ENCODE data around the gene KRCC1. TPM values are rescaled to one million over a fixed set of nuclear protein-coding genes. Genes with fewer than 3 reads are reported as not detected.

KRCC1 gene
- total and polyA plus RNA-seq, 11 donors: 18.7 to 25.1 (median 21.1) TPM

DNA sequence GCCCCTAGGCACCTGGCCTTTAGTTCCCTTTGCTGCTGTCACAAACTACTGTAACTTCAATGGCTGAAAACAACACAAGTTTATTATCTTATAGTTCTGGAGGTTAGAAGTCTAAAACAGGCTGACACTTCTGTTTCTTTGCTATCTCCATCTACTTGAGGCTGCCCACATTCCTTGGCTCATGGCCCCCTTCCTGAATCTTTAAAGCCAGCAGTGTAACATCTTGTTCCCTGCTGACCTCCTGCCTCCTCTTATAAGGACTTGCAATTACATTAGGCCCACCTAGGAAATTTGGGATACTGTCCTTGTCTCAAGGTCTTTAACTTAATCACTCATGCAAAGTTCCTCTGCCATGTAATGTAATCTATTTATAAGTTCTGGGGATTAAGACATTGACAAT, 18.6 kb upstream of the KRCC1 start:
- ATAC-seq (peak in 2 of 4 donors; percentile 49 to 54), DNase-seq (peak in 1 of 5 donors; percentile 43)
- Histone ChIP-seq H3K4me3 (no peak overlapping the region), H3K9me3 (peaks cover 0 to 7% (median 0%) of the 10 kb centered on the region in 12 donors), H3K27ac (peak overlapping the region in 10 of 12 donors; percentile 21 to 81 (median 54)), H3K4me1 (peaks cover 0 to 39% (median 6%) of the 10 kb centered on the region in 12 donors), H3K36me3 (no peaks in the 10 kb centered on the region), H3K27me3 (no peaks in the 10 kb centered on the region)
- TF ChIP-seq POLR2A (IDR thresholded peaks at IDR 0.05): no peak
- TF ChIP-seq, protein P1, sequence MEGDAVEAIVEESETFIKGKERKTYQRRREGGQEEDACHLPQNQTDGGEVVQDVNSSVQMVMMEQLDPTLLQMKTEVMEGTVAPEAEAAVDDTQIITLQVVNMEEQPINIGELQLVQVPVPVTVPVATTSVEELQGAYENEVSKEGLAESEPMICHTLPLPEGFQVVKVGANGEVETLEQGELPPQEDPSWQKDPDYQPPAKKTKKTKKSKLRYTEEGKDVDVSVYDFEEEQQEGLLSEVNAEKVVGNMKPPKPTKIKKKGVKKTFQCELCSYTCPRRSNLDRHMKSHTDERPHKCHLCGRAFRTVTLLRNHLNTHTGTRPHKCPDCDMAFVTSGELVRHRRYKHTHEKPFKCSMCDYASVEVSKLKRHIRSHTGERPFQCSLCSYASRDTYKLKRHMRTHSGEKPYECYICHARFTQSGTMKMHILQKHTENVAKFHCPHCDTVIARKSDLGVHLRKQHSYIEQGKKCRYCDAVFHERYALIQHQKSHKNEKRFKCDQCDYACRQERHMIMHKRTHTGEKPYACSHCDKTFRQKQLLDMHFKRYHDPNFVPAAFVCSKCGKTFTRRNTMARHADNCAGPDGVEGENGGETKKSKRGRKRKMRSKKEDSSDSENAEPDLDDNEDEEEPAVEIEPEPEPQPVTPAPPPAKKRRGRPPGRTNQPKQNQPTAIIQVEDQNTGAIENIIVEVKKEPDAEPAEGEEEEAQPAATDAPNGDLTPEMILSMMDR (IDR thresholded peaks at IDR 0.05): no peak
- intact Hi-C loops (cut with DNase I): no loop called here

GRCh38 chr2:88071365-88071764, 15.8 kb upstream of the KRCC1 start:
- peak overlapping the region in 8 of 12 donors; percentile 10 to 95 (median 52) for H3K27ac ChIP-seq
- no peaks in the 10 kb centered on the region for H3K36me3 ChIP-seq
- peaks cover 0 to 19% (median 0%) of the 10 kb centered on the region in 12 donors for H3K4me1 ChIP-seq
- 47 to 65% (median 55%) methylated on average over 2 of the region's 2 CpGs for WGBS, 4 donors
- no peaks in the 10 kb centered on the region for H3K27me3 ChIP-seq
- ATAC-seq (no peak), DNase-seq (no peak)
- TF ChIP-seq POLR2A (IDR thresholded peaks at IDR 0.05): no peak
- TF ChIP-seq, protein P1 (IDR thresholded peaks at IDR 0.05): no peak
- H3K9me3 ChIP-seq: peaks cover 0 to 7% (median 0%) of the 10 kb centered on the region in 12 donors
- intact Hi-C loops (cut with DNase I): no loop called here
- H3K4me3 ChIP-seq: peak overlapping the region in 11 of 12 donors; percentile 4 to 66 (median 55)

DNA sequence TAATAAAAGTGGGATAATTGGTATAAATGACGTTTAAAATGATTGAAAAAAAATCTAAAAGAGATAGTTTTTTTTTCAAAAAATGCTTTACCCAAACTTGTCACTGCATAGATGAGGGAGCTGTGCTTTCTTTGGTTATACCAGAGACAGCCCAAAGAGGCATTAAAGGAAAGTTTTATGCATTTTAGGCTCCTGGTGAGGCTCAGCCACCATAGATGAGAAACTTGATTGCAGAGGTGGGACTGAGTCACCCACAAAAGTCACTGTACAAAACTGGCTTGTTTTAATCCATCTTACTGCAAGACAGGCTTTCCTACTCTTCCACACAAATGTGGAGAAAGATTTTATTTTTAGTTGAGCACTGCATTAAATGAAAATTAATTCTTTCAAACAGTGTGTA, 14.5 kb upstream of the KRCC1 start:
- Histone ChIP-seq H3K4me1 (peaks cover 0 to 20% (median 0%) of the 10 kb centered on the region in 12 donors), H3K9me3 (peaks cover 0 to 7% (median 0%) of the 10 kb centered on the region in 12 donors), H3K27me3 (no peaks in the 10 kb centered on the region), H3K27ac (peak overlapping the region in 9 of 12 donors; percentile 14 to 95 (median 85)), H3K4me3 (peak overlapping the region; percentile 2 to 66 (median 54)), H3K36me3 (no peaks in the 10 kb centered on the region)
- 33 to 44% (median 39%) methylated on average over 1 of the region's 1 CpG for WGBS, 4 donors
- ATAC-seq (no peak), DNase-seq (no peak)
- TF ChIP-seq, protein P1 (IDR thresholded peaks at IDR 0.05): no peak
- TF ChIP-seq POLR2A (IDR thresholded peaks at IDR 0.05): no peak
- intact Hi-C loops (cut with DNase I): no loop called here

- TF ChIP-seq POLR2A (IDR thresholded peaks at IDR 0.05): no peak
- TF ChIP-seq, protein P1 (IDR thresholded peaks at IDR 0.05): no peak
- Histone ChIP-seq H3K27ac (peak overlapping the region; percentile 55 to 95 (median 86)), H3K4me3 (peak overlapping the region; percentile 2 to 66 (median 54)), H3K27me3 (no peaks in the 10 kb centered on the region), H3K4me1 (peaks cover 0 to 14% (median 0%) of the 10 kb centered on the region in 12 donors), H3K36me3 (no peaks in the 10 kb centered on the region), H3K9me3 (peaks cover 0 to 4% (median 0%) of the 10 kb centered on the region in 12 donors)
- intact Hi-C loops (cut with DNase I): no loop called here
- ATAC-seq (no peak), DNase-seq (no peak)
Observed at GRCh38 chr2:88069117-88069516, 13.5 kb upstream of the KRCC1 start.

Data from heart left ventricle (tissue), 16 donors.